ENCODE measurements around the gene CARM1.

- TF ChIP-seq, protein P1, sequence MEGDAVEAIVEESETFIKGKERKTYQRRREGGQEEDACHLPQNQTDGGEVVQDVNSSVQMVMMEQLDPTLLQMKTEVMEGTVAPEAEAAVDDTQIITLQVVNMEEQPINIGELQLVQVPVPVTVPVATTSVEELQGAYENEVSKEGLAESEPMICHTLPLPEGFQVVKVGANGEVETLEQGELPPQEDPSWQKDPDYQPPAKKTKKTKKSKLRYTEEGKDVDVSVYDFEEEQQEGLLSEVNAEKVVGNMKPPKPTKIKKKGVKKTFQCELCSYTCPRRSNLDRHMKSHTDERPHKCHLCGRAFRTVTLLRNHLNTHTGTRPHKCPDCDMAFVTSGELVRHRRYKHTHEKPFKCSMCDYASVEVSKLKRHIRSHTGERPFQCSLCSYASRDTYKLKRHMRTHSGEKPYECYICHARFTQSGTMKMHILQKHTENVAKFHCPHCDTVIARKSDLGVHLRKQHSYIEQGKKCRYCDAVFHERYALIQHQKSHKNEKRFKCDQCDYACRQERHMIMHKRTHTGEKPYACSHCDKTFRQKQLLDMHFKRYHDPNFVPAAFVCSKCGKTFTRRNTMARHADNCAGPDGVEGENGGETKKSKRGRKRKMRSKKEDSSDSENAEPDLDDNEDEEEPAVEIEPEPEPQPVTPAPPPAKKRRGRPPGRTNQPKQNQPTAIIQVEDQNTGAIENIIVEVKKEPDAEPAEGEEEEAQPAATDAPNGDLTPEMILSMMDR (conservative IDR thresholded peaks at IDR 0.05; ENCODE audit: low read depth in 2 of 2) = no peak
- TF ChIP-seq POLR2AphosphoS5 (IDR thresholded peaks at IDR 0.05; ENCODE audit: low read depth) (no peak), EZH2 (IDR thresholded peaks at IDR 0.05; ENCODE audit: low read depth, unreplicated experiment) (no peak), REST (IDR thresholded peaks at IDR 0.05; ENCODE audit: unreplicated experiment) (no peak), EZH2phosphoT487 (IDR thresholded peaks at IDR 0.05; ENCODE audit: unreplicated experiment) (no peak), CREB1 (CRISPR knock-in tag; IDR thresholded peaks at IDR 0.05; ENCODE audit: low read depth) (no peak), ZNF331 (CRISPR knock-in tag; IDR thresholded peaks at IDR 0.05; ENCODE audit: low read depth) (no peak), JUNB (IDR thresholded peaks at IDR 0.05; ENCODE audit: unreplicated experiment) (no peak)
- TF ChIP-seq, protein P2, sequence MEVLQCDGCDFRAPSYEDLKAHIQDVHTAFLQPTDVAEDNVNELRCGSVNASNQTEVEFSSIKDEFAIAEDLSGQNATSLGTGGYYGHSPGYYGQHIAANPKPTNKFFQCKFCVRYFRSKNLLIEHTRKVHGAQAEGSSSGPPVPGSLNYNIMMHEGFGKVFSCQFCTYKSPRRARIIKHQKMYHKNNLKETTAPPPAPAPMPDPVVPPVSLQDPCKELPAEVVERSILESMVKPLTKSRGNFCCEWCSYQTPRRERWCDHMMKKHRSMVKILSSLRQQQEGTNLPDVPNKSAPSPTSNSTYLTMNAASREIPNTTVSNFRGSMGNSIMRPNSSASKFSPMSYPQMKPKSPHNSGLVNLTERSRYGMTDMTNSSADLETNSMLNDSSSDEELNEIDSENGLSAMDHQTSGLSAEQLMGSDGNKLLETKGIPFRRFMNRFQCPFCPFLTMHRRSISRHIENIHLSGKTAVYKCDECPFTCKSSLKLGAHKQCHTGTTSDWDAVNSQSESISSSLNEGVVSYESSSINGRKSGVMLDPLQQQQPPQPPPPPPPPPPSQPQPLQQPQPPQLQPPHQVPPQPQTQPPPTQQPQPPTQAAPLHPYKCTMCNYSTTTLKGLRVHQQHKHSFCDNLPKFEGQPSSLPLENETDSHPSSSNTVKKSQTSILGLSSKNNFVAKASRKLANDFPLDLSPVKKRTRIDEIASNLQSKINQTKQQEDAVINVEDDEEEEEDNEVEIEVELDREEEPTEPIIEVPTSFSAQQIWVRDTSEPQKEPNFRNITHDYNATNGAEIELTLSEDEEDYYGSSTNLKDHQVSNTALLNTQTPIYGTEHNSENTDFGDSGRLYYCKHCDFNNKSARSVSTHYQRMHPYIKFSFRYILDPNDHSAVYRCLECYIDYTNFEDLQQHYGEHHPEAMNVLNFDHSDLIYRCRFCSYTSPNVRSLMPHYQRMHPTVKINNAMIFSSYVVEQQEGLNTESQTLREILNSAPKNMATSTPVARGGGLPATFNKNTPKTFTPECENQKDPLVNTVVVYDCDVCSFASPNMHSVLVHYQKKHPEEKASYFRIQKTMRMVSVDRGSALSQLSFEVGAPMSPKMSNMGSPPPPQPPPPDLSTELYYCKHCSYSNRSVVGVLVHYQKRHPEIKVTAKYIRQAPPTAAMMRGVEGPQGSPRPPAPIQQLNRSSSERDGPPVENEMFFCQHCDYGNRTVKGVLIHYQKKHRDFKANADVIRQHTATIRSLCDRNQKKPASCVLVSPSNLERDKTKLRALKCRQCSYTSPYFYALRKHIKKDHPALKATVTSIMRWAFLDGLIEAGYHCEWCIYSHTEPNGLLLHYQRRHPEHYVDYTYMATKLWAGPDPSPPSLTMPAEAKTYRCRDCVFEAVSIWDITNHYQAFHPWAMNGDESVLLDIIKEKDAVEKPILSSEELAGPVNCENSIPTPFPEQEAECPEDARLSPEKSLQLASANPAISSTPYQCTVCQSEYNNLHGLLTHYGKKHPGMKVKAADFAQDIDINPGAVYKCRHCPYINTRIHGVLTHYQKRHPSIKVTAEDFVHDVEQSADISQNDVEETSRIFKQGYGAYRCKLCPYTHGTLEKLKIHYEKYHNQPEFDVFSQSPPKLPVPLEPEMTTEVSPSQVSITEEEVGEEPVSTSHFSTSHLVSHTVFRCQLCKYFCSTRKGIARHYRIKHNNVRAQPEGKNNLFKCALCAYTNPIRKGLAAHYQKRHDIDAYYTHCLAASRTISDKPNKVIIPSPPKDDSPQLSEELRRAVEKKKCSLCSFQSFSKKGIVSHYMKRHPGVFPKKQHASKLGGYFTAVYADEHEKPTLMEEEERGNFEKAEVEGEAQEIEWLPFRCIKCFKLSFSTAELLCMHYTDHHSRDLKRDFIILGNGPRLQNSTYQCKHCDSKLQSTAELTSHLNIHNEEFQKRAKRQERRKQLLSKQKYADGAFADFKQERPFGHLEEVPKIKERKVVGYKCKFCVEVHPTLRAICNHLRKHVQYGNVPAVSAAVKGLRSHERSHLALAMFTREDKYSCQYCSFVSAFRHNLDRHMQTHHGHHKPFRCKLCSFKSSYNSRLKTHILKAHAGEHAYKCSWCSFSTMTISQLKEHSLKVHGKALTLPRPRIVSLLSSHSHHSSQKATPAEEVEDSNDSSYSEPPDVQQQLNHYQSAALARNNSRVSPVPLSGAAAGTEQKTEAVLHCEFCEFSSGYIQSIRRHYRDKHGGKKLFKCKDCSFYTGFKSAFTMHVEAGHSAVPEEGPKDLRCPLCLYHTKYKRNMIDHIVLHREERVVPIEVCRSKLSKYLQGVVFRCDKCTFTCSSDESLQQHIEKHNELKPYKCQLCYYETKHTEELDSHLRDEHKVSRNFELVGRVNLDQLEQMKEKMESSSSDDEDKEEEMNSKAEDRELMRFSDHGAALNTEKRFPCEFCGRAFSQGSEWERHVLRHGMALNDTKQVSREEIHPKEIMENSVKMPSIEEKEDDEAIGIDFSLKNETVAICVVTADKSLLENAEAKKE (CRISPR knock-in tag; IDR thresholded peaks at IDR 0.05) = no peak
Observed at GRCh38 chr19:10961073-10961860, 89.9 kb downstream of the CARM1 start.
